ENCODE data around the gene BAIAP2L1.

DNA sequence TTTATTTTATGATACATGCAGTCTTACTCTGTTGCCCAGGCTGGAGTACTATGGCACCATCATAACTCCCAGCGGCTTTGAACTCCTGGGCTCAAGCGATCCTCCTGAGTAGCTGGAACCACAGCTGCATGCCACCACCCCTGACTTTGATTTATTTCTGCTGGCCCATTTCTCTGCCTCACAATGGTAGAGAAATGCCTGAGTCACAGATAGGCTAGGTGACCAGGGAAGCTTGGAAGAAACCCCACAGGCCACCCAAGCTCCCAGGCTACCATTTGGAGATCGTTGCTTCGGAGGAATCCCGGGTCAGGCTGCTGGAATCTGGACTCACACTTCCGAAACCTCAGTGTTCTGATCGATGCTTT, 17.4 kb upstream of the BAIAP2L1 start:
- TF ChIP-seq TAF1 (IDR thresholded peaks at IDR 0.05; ENCODE audit: borderline replicate concordance, low read depth, low read length) = no peak
- no peak for TF ChIP-seq POLR2AphosphoS5 (IDR thresholded peaks at IDR 0.05; ENCODE audit: low read depth, low read length)
- no peak for TF ChIP-seq POLR2A (IDR thresholded peaks at IDR 0.05; ENCODE audit: low read depth, low read length)
